HCT116 (cell line): ENCODE results near the gene NAALADL2. TPM values are rescaled to one million over a fixed set of nuclear protein-coding genes. Genes with fewer than 3 reads are reported as not detected.

Source experiments
- ATAC-seq: fragments of 200-7000 bp; cut with Tn5 transposase; 2 replicates; pipeline ENCODE4 v1.9.1; 2020; ENCODE audit warnings: mild to moderate bottlenecking, moderate library complexity
- BruUV-seq: library from RNA; stranded (reverse); fragments of 400-500 nt; replicated peaks from 2 replicates; lab custom pipeline; 2021; lab: Mats Ljungman, UMichigan
- CTCF ChIA-PET: fragments of 300-600 bp; sonication (Branson Sonifier 250); formaldehyde crosslinking; loops from one replicate; lab custom pipeline; 2021; ENCODE audit warnings: antibody characterized with exemption; lab: Charles Lee
- POLR2A ChIA-PET: fragments of 300-600, 350-600 bp; sonication (Branson Sonifier 250); formaldehyde crosslinking; loops from one replicate; lab custom pipeline; 2021; ENCODE audit warnings: antibody characterized with exemption; lab: Charles Lee
- RAD21 ChIA-PET, 2 experiments: fragments of 300-600 bp; sonication (Branson Sonifier 250); formaldehyde crosslinking; loops; one replicate each; lab custom pipeline; 2023; ENCODE audit warnings: low total read pairs in 2 of 2; ENCODE audit not compliant: uncharacterized antibody in 2 of 2, unreplicated experiment in 2 of 2, low non-redundant PET in 1 of 2; lab: Charles Lee
- DNase-seq: peaks from one replicate; pipeline ENCODE4 v3.0.0-alpha.2; 2010; ENCODE audit warnings: low read depth, low spot score
- H2AFZ ChIP-seq: fragments of 200-600 bp; shearing (Covaris generic), sonication (generic); 2 replicates; pipeline ENCODE4 v1.6.1; 2017; ENCODE audit warnings: low read depth, mixed run types, mixed read lengths, antibody characterized with exemption, low read length; ENCODE audit not compliant: poor library complexity, severe bottlenecking
- H3K27ac ChIP-seq: 2 replicates; pipeline ENCODE4 v1.5.1; 2012; ENCODE audit warnings: low read depth, low read length
- H3K27me3 ChIP-seq: fragments of 200-600 bp; sonication (generic); 2 replicates; pipeline ENCODE4 v1.6.1; 2016; ENCODE audit warnings: mixed run types, low read length, mixed read lengths; ENCODE audit not compliant: insufficient read depth
- H3K36me3 ChIP-seq, 2 experiments: fragments of 200-500 bp in 1 of 2; fragments of 200-600 bp in 1 of 2; sonication (Bioruptor generic) in 1 of 2; sonication (generic) in 1 of 2; 2 replicates each; pipeline versions ENCODE4 v1.5.1 to v1.6.1; 2014 to 2016; ENCODE audit warnings: low read length in 2 of 2, inconsistent platforms in 1 of 2, mixed read lengths in 1 of 2, mixed run types in 1 of 2; ENCODE audit not compliant: insufficient read depth in 2 of 2, control insufficient read depth in 1 of 2
- H3K4me1 ChIP-seq, 2 experiments: fragments of 200-600 bp in 1 of 2; sonication (generic) in 1 of 2; 2 replicates each; pipeline versions ENCODE4 v1.5.1 to v1.6.1; 2012 to 2017; ENCODE audit warnings: low read length in 2 of 2, inconsistent platforms in 1 of 2, mild to moderate bottlenecking in 1 of 2, mixed read lengths in 1 of 2, mixed run types in 1 of 2, moderate library complexity in 1 of 2; ENCODE audit not compliant: insufficient read depth in 2 of 2, control insufficient read depth in 1 of 2
- H3K4me2 ChIP-seq: fragments of 200-600 bp; sonication (generic); 2 replicates; pipeline ENCODE4 v1.6.1; 2017; ENCODE audit warnings: mixed run types, low read length, mixed read lengths
- H3K4me3 ChIP-seq, 2 experiments: fragments of 200-600 bp in 1 of 2; sonication (generic) in 1 of 2; replicated peaks in 1 of 2; 2 replicates each; pipeline ENCODE4 v1.5.1; 2011 to 2016; ENCODE audit warnings: low read length in 2 of 2, control low read depth in 1 of 2, low read depth in 1 of 2, mild to moderate bottlenecking in 1 of 2, mixed read lengths in 1 of 2, mixed run types in 1 of 2
- H3K79me2 ChIP-seq: fragments of 200-600 bp; sonication (generic); 2 replicates; pipeline ENCODE4 v1.6.1; 2017; ENCODE audit warnings: mild to moderate bottlenecking, mixed run types, low read length, moderate library complexity, mixed read lengths; ENCODE audit not compliant: insufficient read depth
- H3K9ac ChIP-seq: fragments of 200-600 bp; sonication (generic); 2 replicates; pipeline ENCODE4 v1.6.1; 2016; ENCODE audit warnings: low read length, mixed read lengths
- H3K9me2 ChIP-seq: fragments of 200-600 bp; sonication (generic), shearing (Covaris generic); 2 replicates; pipeline ENCODE4 v1.6.1; 2017; ENCODE audit warnings: mixed run types, mild to moderate bottlenecking, moderate library complexity; ENCODE audit not compliant: insufficient read depth
- H3K9me3 ChIP-seq, 2 experiments: fragments of 200-500 bp in 1 of 2; fragments of 200-600 bp in 1 of 2; sonication (Bioruptor generic) in 1 of 2; sonication (generic) in 1 of 2; 2 replicates each; pipeline ENCODE4 v1.6.1; 2014 to 2017; ENCODE audit warnings: low read length in 2 of 2, mixed read lengths in 2 of 2, inconsistent platforms in 1 of 2, low read depth in 1 of 2, mild to moderate bottlenecking in 1 of 2, mixed run types in 1 of 2, moderate library complexity in 1 of 2; ENCODE audit not compliant: control insufficient read depth in 1 of 2, insufficient read depth in 1 of 2
- H4K20me1 ChIP-seq: fragments of 200-600 bp; sonication (generic), shearing (Covaris generic); 2 replicates; pipeline ENCODE4 v1.6.1; 2017; ENCODE audit warnings: mixed run types, mild to moderate bottlenecking, moderate library complexity; ENCODE audit not compliant: insufficient read depth
- POLR2A ChIP-seq: IDR thresholded peaks from 2 replicates; pipeline ENCODE4 v1.7.0; 2011; ENCODE audit warnings: borderline replicate concordance; ENCODE audit not compliant: insufficient read depth, insufficient read length; ENCODE audit errors: extremely low read depth
- TCF7L2 ChIP-seq: IDR thresholded peaks from 2 replicates; pipeline ENCODE4 v1.7.0; 2011; ENCODE audit warnings: borderline replicate concordance, inconsistent platforms; ENCODE audit not compliant: insufficient read depth, insufficient read length; ENCODE audit errors: extremely low read depth
- ZNF274 ChIP-seq: fragments of 200-500 bp; sonication (Bioruptor generic); IDR thresholded peaks from 2 replicates; pipeline ENCODE4 v1.6.1; 2014; ENCODE audit warnings: mild to moderate bottlenecking, low read depth, low read length, inconsistent platforms
- intact Hi-C: fragments of 100-400 bp; cut with micrococcal nuclease; formaldehyde crosslinking; loops from 2 replicates; pipeline ENCODE4 v1.10.0; 2022
- total RNA-seq: library from RNA; stranded (reverse); gene quantifications from one replicate; pipeline ENCODE4 v1.2.1, GENCODE V29; 2021; ENCODE audit not compliant: unreplicated experiment
- TF ChIP-seq, protein P1 (sequence below): IDR thresholded peaks from 2 replicates; pipeline ENCODE4 v1.6.1; 2012; ENCODE audit warnings: low read depth
- TF ChIP-seq, protein P2 (sequence below), 3 experiments: fragments of 200-600 bp in 1 of 3; sonication (generic) in 1 of 3; IDR thresholded peaks in 2 of 3; conservative IDR thresholded peaks in 1 of 3; 2 replicates each; pipeline ENCODE4 v1.5.1; 2012 to 2017; ENCODE audit warnings: low read depth in 2 of 3, low read length in 2 of 3, antibody characterized with exemption in 1 of 3, borderline replicate concordance in 1 of 3, control low read depth in 1 of 3, mild to moderate bottlenecking in 1 of 3, mixed read lengths in 1 of 3, mixed run types in 1 of 3, moderate library complexity in 1 of 3; ENCODE audit not compliant: insufficient read depth in 1 of 3
- TF ChIP-seq, protein P3 (sequence below): IDR thresholded peaks from 2 replicates; pipeline ENCODE4 v1.6.1; 2012

Gene NAALADL2
- total RNA-seq, 1 experiment from 2014 or later: 2.9 TPM

DNA sequence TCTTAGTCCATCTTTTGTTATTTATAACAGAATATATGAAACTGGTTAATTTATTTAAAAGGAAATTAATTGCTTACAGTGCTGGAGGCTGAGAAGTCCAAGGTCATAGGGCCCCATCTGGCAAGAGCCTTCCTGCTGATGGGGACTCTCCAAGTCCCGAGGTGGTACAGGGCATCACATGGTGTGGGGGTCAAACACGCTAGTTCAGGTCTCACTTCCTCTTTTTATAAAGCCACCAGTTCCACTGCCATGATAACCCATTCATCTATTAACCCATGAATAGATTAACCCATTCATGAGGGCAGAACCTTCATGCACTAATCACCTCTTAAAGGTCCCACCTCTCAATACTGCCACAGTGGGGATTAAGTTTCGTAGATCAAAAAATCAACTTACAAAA lies 659.3 kb downstream of the NAALADL2 start:
- H2AFZ ChIP-seq: no peak overlapping the region
- H3K27me3 ChIP-seq: no peaks in the 10 kb centered on the region
- H3K79me2 ChIP-seq: no peaks in the 10 kb centered on the region
- no peaks in the 10 kb centered on the region for H3K36me3 ChIP-seq
- DNase-seq: no peak
- no peaks in the 10 kb centered on the region for H3K9me3 ChIP-seq
- no peak overlapping the region for H3K4me2 ChIP-seq
- H3K9me2 ChIP-seq: no peaks in the 10 kb centered on the region
- CTCF ChIA-PET: no interaction called here
- no peak overlapping the region for H3K27ac ChIP-seq
- H4K20me1 ChIP-seq: no peaks in the 10 kb centered on the region
- H3K9ac ChIP-seq: no peak overlapping the region
- intact Hi-C loops: no loop called here
- no peak for TF ChIP-seq TCF7L2
- no peak for TF ChIP-seq POLR2A
- TF ChIP-seq, all 23 proteins: peak for 0
- no TSS peak for BruUV-seq
- Histone ChIP-seq H3K4me1 (no peaks in the 10 kb centered on the region), H3K4me3 (no peak overlapping the region)
- no peak for ATAC-seq
- ChIA-PET POLR2A (no interaction called here), RAD21 (no interaction called here)

DNA sequence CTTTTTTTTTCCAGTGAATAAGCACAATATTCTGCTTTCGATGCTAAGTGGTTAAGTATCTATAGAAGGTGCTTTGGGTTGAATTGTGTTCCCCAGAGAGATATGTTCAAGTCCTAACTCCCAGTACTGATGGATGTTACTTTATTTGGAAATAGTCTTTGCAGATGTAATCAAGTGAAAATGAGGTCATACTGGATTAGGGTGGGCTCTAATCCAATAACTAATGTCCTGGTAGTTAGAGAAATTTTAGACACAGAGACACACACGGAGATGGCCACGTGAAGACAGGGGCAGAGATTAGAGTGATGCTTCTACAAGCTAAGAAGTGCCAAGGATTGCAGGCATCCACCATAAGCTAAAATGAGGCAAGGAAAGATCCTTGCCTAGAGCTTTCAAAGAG lies 662.3 kb downstream of the NAALADL2 start:
- BruUV-seq: no TSS peak
- ChIA-PET CTCF (no interaction called here), POLR2A (no interaction called here), RAD21 (no interaction called here)
- Histone ChIP-seq H3K4me1 (no peaks in the 10 kb centered on the region), H3K27ac (no peak overlapping the region), H3K4me3 (no peak overlapping the region), H3K27me3 (no peaks in the 10 kb centered on the region), H3K9me2 (no peaks in the 10 kb centered on the region), H4K20me1 (no peaks in the 10 kb centered on the region), H3K9ac (no peak overlapping the region), H2AFZ (no peak overlapping the region), H3K4me2 (no peak overlapping the region), H3K79me2 (no peaks in the 10 kb centered on the region), H3K9me3 (no peaks in the 10 kb centered on the region), H3K36me3 (no peaks in the 10 kb centered on the region)
- intact Hi-C loops: no loop called here
- ATAC-seq (no peak), DNase-seq (no peak)
- TF ChIP-seq ZNF274: no peak
- TF ChIP-seq, protein P1, sequence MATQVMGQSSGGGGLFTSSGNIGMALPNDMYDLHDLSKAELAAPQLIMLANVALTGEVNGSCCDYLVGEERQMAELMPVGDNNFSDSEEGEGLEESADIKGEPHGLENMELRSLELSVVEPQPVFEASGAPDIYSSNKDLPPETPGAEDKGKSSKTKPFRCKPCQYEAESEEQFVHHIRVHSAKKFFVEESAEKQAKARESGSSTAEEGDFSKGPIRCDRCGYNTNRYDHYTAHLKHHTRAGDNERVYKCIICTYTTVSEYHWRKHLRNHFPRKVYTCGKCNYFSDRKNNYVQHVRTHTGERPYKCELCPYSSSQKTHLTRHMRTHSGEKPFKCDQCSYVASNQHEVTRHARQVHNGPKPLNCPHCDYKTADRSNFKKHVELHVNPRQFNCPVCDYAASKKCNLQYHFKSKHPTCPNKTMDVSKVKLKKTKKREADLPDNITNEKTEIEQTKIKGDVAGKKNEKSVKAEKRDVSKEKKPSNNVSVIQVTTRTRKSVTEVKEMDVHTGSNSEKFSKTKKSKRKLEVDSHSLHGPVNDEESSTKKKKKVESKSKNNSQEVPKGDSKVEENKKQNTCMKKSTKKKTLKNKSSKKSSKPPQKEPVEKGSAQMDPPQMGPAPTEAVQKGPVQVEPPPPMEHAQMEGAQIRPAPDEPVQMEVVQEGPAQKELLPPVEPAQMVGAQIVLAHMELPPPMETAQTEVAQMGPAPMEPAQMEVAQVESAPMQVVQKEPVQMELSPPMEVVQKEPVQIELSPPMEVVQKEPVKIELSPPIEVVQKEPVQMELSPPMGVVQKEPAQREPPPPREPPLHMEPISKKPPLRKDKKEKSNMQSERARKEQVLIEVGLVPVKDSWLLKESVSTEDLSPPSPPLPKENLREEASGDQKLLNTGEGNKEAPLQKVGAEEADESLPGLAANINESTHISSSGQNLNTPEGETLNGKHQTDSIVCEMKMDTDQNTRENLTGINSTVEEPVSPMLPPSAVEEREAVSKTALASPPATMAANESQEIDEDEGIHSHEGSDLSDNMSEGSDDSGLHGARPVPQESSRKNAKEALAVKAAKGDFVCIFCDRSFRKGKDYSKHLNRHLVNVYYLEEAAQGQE: no peak
- TF ChIP-seq, protein P2, sequence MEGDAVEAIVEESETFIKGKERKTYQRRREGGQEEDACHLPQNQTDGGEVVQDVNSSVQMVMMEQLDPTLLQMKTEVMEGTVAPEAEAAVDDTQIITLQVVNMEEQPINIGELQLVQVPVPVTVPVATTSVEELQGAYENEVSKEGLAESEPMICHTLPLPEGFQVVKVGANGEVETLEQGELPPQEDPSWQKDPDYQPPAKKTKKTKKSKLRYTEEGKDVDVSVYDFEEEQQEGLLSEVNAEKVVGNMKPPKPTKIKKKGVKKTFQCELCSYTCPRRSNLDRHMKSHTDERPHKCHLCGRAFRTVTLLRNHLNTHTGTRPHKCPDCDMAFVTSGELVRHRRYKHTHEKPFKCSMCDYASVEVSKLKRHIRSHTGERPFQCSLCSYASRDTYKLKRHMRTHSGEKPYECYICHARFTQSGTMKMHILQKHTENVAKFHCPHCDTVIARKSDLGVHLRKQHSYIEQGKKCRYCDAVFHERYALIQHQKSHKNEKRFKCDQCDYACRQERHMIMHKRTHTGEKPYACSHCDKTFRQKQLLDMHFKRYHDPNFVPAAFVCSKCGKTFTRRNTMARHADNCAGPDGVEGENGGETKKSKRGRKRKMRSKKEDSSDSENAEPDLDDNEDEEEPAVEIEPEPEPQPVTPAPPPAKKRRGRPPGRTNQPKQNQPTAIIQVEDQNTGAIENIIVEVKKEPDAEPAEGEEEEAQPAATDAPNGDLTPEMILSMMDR (IDR thresholded peaks at IDR 0.05 in 2 of 3, conservative IDR thresholded peaks at IDR 0.05 in 1 of 3; ENCODE audit: borderline replicate concordance in 1 of 3, insufficient read depth in 1 of 3, low read depth in 2 of 3, low read length in 2 of 3): no peak
- TF ChIP-seq, protein P3, sequence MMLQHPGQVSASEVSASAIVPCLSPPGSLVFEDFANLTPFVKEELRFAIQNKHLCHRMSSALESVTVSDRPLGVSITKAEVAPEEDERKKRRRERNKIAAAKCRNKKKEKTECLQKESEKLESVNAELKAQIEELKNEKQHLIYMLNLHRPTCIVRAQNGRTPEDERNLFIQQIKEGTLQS: no peak
